IPS-18c (cell line): Measurements from ENCODE around the gene DLGAP3.

Experiments
- H3K4me3 ChIP-seq: 2 replicates; pipeline ENCODE4 v1.7.0; 2013; ENCODE audit warnings: low read depth, mild to moderate bottlenecking, low read length, moderate library complexity; ENCODE audit not compliant: insufficient read depth
- H3K9me3 ChIP-seq: one replicate; pipeline ENCODE4 v1.6.1; 2013; ENCODE audit warnings: mild to moderate bottlenecking, low read length, moderate library complexity; ENCODE audit not compliant: control insufficient read depth, insufficient read depth

The DLGAP3 gene

GRCh38 chr1:34885405-34886247, 43.8 kb downstream of the DLGAP3 start:
- H3K9me3 ChIP-seq = no peaks in the 10 kb centered on the region
- peak overlapping the region; percentile 68 for H3K4me3 ChIP-seq

DNA sequence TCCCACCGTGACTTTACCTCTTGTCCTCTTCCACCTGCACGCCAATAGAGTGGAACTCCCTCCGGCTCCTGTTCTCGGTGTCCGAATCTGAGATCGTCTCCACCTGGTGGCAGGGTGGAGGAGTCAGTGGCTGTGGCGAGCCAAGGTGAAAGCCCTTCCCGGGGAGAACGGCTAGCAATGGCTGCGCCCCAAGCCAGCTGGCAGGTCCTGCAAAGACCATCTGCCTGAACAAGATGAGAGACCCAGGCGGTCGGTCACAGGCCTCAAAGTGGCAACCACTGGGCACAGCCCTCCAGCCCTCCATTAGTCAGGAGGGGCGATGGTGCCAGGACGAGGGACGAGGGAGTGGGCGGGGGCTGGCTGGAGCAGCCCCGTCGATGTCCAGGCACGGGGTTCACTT, 44.5 kb downstream of the DLGAP3 start:
- H3K4me3 ChIP-seq = peak overlapping the region; percentile 68

GRCh38 chr1:34884536-34884935, 44.9 kb downstream of the DLGAP3 start:
- H3K4me3 ChIP-seq = peak overlapping the region; percentile 68; the same call in 1 of the 2 replicates

More for the DNA sequence above, 44.5 kb downstream of the DLGAP3 start:
- no peaks in the 10 kb centered on the region for H3K9me3 ChIP-seq

DNA sequence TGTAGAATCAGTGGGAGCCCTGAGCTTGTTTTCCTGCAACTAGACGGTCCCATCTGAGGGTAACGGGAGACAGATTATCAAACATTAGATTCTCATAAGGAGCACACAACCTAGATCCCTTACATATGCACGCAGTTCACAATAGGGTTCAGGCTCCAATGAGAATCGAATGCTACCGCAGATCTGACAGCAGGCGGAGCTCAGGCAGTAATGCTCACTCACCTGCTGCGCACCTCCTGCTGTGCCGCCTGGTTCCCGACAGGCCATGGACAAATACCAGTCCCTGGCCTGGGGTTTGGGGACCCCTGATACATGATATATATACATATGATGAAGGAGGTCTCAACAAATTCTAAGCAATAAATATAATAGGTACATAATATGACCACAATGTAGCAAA, 50.2 kb downstream of the DLGAP3 start:
- Histone ChIP-seq H3K9me3 (no peaks in the 10 kb centered on the region), H3K4me3 (no peak overlapping the region)

More at GRCh38 chr1:34884536-34884935, 44.9 kb downstream of the DLGAP3 start:
- H3K9me3 ChIP-seq = no peaks in the 10 kb centered on the region

- no peak overlapping the region for H3K4me3 ChIP-seq
- no peaks in the 10 kb centered on the region for H3K9me3 ChIP-seq
Measured at GRCh38 chr1:34876406-34876805, 53.0 kb downstream of the DLGAP3 start.

- Histone ChIP-seq H3K4me3 (no peak overlapping the region), H3K9me3 (no peaks in the 10 kb centered on the region)
Measured at GRCh38 chr1:34874296-34874952, 55.0 kb downstream of the DLGAP3 start.

DNA sequence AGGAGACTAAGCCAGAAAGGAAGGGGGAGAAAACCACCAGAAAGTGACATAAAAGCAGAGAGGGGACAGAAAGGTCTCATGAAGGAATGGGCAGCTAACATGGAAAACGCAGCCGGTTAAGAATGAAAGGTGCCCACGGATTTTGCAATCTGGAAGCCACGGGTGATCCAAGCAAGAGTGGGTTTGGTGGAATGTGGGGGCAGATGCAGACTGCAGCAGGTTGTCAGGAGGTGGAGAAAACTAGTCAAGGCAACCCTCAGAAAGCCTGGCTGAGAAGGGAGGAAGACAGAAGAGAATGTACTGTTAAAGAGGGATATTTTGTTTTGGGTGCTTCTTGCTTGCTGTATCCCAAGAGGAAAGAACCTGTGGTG, 57.3 kb downstream of the DLGAP3 start:
- Histone ChIP-seq H3K9me3 (no peaks in the 10 kb centered on the region), H3K4me3 (no peak overlapping the region)

DNA sequence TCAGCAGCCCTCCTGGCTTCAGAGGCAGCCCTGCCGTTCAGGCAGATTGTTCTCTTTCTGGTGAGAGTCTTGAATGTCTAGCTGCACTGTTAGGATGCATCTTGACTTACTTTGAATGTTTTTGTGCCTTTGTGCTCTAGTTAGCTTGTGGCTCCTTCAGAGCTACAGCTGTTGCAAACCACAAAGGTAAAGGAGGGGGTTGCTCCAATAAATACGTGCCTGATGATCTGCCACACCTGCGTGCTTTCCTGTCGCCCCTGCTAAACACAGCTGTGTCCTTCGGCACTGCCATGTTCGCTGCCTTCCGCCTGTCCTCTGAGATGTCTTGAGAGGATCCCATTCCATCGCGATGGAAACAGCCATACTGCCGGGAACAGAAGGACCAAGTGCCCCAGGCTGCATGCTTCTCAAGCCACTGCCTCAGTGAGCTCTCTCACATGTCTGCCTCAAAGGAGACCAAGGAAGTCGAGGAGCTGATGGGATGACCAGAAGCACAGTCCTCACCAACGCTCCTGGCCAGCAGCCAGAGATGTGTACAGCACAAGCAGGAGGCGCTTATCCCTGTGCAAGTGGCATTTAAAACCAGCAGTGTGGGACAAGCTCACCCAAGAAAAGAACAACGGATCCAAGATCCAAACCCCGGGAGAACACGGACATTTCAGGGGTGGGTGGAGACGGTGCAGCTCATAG, 57.9 kb downstream of the DLGAP3 start:
- Histone ChIP-seq H3K9me3 (no peaks in the 10 kb centered on the region), H3K4me3 (no peak overlapping the region)

- Histone ChIP-seq H3K4me3 (no peak overlapping the region), H3K9me3 (no peaks in the 10 kb centered on the region)
Measured at GRCh38 chr1:34870395-34870794, 59.1 kb downstream of the DLGAP3 start.

GRCh38 chr1:34869760-34870159, 59.7 kb downstream of the DLGAP3 start:
- Histone ChIP-seq H3K9me3 (no peaks in the 10 kb centered on the region), H3K4me3 (no peak overlapping the region)

DNA sequence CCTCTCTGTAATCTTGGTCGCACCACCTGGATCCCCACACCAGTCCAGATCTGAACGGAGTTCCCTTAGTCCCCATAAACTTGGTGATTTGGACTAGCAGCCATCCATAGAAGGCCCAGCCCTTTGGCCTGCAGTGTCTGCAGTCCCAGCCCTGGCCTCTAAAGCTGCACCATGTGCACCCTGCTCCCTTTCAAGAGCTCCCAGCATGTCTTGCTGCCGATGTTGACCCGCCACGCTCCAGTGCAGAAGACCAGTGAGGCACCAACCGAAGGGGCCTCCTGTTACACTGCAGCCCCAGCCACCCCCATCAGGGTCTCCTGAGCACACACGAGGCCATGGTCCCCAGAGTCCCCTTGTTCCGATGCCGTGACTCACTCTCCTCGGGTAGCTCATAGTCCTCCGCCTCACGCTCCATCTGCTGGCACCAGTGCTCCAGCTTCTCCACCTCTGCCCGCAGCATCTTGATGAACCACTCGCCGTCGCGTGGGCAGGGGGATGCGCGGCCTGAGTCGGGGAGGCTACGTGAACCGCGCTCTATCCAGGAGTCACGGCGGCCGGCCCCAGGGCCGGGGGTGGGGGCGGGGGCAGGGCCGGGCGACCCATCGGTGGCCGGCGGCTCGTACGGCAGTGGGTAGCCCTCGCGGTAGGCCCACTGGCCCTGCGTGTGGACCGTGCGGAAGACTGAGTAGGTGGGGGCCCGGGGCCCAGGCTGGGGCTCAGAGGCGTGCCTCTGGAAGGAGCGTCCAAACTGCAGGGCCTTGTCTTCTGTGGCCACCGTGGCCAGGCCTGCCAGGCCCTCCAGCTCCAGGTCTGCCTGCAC, 61.0 kb downstream of the DLGAP3 start:
- Histone ChIP-seq H3K4me3 (no peak overlapping the region), H3K9me3 (no peaks in the 10 kb centered on the region)

- Histone ChIP-seq H3K4me3 (no peak overlapping the region), H3K9me3 (no peaks in the 10 kb centered on the region)
Measured at GRCh38 chr1:34867415-34867814, 62.0 kb downstream of the DLGAP3 start.

- Histone ChIP-seq H3K9me3 (no peaks in the 10 kb centered on the region), H3K4me3 (peak overlapping the region; percentile 78; the same call in 1 of the 2 replicates)
Measured at GRCh38 chr1:34866762-34867109, 62.7 kb downstream of the DLGAP3 start.

DNA sequence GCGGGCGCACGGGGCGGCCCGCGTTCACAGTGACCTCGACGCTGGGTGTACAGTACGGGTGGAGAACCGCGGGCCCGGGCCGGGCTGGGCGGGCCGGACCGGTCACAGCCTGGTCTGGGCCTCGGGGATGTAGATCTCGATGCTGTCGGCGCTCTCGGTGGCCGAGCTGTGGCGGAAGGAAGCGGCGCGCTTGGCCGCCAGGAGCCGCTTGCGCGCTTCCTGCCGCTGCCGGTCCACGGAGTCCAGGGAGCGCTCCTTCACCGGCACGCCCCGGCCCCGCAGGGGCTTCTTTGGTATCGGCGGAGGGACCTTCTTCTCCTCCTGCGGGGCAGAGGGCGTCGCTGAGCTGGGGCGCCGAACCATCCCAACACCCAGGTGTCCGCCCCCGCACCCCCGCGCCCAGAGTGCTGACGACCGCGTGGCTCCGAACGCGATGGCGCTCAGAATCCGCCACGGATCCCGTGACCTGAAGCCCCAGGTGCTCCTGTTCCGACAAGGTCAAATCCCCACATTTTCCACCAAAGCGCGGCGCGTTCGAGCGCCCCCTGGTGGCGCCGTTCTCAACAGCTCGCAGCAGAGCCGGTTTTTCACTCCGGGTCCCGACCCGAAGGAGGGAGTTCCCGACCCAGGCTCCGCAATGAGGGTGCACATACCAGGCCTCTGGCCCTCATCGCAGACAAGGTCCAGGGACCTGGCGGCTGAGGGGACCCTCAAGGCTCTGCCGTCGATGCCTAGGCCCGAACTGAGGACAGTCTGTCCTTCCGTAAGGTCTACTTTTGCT, 63.3 kb downstream of the DLGAP3 start:
- Histone ChIP-seq H3K4me3 (peak overlapping the region; percentile 78), H3K9me3 (no peaks in the 10 kb centered on the region)

- Histone ChIP-seq H3K9me3 (no peaks in the 10 kb centered on the region), H3K4me3 (peak overlapping the region; percentile 78)
Measured at GRCh38 chr1:34865573-34865972, 63.9 kb downstream of the DLGAP3 start.

GRCh38 chr1:34864759-34865158, 64.7 kb downstream of the DLGAP3 start:
- H3K9me3 ChIP-seq = no peaks in the 10 kb centered on the region

More at GRCh38 chr1:34864759-34865158, 64.7 kb downstream of the DLGAP3 start:
- H3K4me3 ChIP-seq = no peak overlapping the region
